ENCODE data around the gene TIPARP.
A peak's percentile ranks its signal among the peaks of the same experiment; 100 is the strongest.

Gene TIPARP

GRCh38 chr3:156675830-156676767 lies 1.7 kb downstream of the TIPARP start:
- DNase-seq (ENCODE audit: low spot score), result peak; percentile 20

- DNase-seq (ENCODE audit: low spot score), result no peak
Measured at GRCh38 chr3:156676768-156677479, 2.5 kb downstream of the TIPARP start.

GRCh38 chr3:156677536-156677935 lies 3.1 kb downstream of the TIPARP start:
- no peak for DNase-seq (ENCODE audit: low spot score)

- DNase-seq (ENCODE audit: low spot score), result no peak
Measured at GRCh38 chr3:156678197-156678596, 3.8 kb downstream of the TIPARP start.

- DNase-seq (ENCODE audit: low spot score), result no peak
Measured at GRCh38 chr3:156680243-156680914, 6.0 kb downstream of the TIPARP start.

GRCh38 chr3:156681002-156681401 lies 6.6 kb downstream of the TIPARP start:
- no peak for DNase-seq (ENCODE audit: low spot score)

GRCh38 chr3:156682501-156682900 lies 8.1 kb downstream of the TIPARP start:
- DNase-seq (ENCODE audit: low spot score), result no peak

- no peak for DNase-seq (ENCODE audit: low spot score)
Measured at GRCh38 chr3:156682963-156683362, 8.6 kb downstream of the TIPARP start.

- no peak for DNase-seq (ENCODE audit: low spot score)
Measured at GRCh38 chr3:156685198-156685597, 10.8 kb downstream of the TIPARP start.

- no peak for DNase-seq (ENCODE audit: low spot score)
Measured at GRCh38 chr3:156685752-156686151, 11.4 kb downstream of the TIPARP start.

- no peak for DNase-seq (ENCODE audit: low spot score)
Measured at GRCh38 chr3:156687023-156687422, 12.6 kb downstream of the TIPARP start.

GRCh38 chr3:156688632-156689452 lies 14.5 kb downstream of the TIPARP start:
- no peak for DNase-seq (ENCODE audit: low spot score)

GRCh38 chr3:156689608-156690007 lies 15.2 kb downstream of the TIPARP start:
- no peak for DNase-seq (ENCODE audit: low spot score)

GRCh38 chr3:156691920-156692319 lies 17.5 kb downstream of the TIPARP start:
- DNase-seq (ENCODE audit: low spot score), result no peak

- no peak for DNase-seq (ENCODE audit: low spot score)
Measured at GRCh38 chr3:156693166-156693565, 18.8 kb downstream of the TIPARP start.

GRCh38 chr3:156694536-156694935 lies 20.1 kb downstream of the TIPARP start:
- DNase-seq (ENCODE audit: low spot score), result no peak

GRCh38 chr3:156702367-156702766 lies 28.0 kb downstream of the TIPARP start:
- DNase-seq (ENCODE audit: low spot score), result no peak

GRCh38 chr3:156704370-156705036 lies 30.1 kb downstream of the TIPARP start:
- no peak for DNase-seq (ENCODE audit: low spot score)

GRCh38 chr3:156705761-156706616 lies 31.6 kb downstream of the TIPARP start:
- no peak for DNase-seq (ENCODE audit: low spot score)

- no peak for DNase-seq (ENCODE audit: low spot score)
Measured at GRCh38 chr3:156707588-156707987, 33.2 kb downstream of the TIPARP start.

Measured in SK-N-DZ (cell line).